ENCODE data around the gene EPHA10. TPM values are rescaled to one million over a fixed set of nuclear protein-coding genes. Genes with fewer than 3 reads are reported as not detected.
"Not testable (repeated sequence)": the region's sequence is repeated elsewhere in the genome, so short reads cannot be mapped to it uniquely, and the experiment has no call there.

EPHA10 gene
- total and polyA plus RNA-seq, 5 donors from 2014 or later = not detected

DNA sequence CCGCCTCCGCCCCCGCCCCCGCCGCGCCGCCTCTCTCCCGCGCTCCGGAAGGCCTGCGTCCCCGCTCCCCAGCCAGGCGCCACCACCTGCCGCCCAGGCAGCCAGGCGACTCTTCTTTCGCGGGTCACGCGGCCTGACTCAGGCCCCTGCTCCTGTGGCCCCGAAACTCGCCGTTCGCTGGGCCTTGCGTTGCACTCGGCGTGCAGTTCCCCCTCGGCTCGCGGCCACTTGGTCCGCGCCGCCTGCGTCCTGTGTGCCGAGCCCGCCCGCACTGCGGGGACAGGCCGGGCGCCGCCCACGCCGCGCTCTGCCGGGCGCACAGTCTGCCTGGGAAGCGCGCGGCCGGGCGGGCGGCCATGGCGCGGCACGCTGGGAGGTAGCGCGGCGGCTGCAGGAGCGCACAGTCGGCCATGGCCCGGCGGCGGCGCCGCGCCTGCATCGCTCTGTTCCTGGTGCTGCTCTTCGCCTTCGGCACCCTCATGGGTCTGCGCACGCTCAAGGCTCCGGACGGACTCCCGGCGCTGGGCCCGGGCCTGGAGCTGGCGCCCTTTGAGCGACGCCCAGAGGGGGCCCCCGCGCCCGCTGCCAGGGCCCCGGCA, 29.0 kb upstream of the EPHA10 start, which contains the start of gene MANEAL:
Gene MANEAL, plus strand, starts transcription at position 75 of the 599 bp plus-strand sequence. Its CDS starts 336 bp downstream, at position 411.
- ATAC-seq (ENCODE audit: low read depth in 2 of 2) (peak; percentile 64 to 68), DNase-seq (peak in 1 of 3 donors; percentile 26)
- Histone ChIP-seq H3K27me3 (ENCODE audit: control insufficient read depth, insufficient read depth, low read length) (peaks cover 6% of the 10 kb centered on the region), H3K4me3 (ENCODE audit: low read depth, low read length) (no peak within 1 kb of the TSS), H3K36me3 (ENCODE audit: control insufficient read depth, insufficient read depth, low read length) (no peaks in the 10 kb centered on the region), H3K9me3 (ENCODE audit: control insufficient read depth in 2 of 2, low read length in 2 of 2) (no peaks in the 10 kb centered on the region), H3K27ac (ENCODE audit: insufficient read depth, low read length, poor library complexity, severe bottlenecking) (no peak within 1 kb of the TSS), H3K4me1 (ENCODE audit: control insufficient read depth, insufficient read depth, low read length, poor library complexity, severe bottlenecking) (peaks cover 9% of the 10 kb centered on the region)
- Mint-ChIP-seq H3K4me3 (peak within 1 kb of the TSS; percentile 76 to 88 (median 80)), H3K4me1 (peaks cover 0 to 15% (median 8%) of the 10 kb centered on the region in 4 donors), H3K9me3 (no peaks in the 10 kb centered on the region), H3K36me3 (peaks cover under 1% of the 10 kb centered on the region), H3K27ac (no peak within 1 kb of the TSS), H3K27me3 (peaks cover 38% of the 10 kb centered on the region)

DNA sequence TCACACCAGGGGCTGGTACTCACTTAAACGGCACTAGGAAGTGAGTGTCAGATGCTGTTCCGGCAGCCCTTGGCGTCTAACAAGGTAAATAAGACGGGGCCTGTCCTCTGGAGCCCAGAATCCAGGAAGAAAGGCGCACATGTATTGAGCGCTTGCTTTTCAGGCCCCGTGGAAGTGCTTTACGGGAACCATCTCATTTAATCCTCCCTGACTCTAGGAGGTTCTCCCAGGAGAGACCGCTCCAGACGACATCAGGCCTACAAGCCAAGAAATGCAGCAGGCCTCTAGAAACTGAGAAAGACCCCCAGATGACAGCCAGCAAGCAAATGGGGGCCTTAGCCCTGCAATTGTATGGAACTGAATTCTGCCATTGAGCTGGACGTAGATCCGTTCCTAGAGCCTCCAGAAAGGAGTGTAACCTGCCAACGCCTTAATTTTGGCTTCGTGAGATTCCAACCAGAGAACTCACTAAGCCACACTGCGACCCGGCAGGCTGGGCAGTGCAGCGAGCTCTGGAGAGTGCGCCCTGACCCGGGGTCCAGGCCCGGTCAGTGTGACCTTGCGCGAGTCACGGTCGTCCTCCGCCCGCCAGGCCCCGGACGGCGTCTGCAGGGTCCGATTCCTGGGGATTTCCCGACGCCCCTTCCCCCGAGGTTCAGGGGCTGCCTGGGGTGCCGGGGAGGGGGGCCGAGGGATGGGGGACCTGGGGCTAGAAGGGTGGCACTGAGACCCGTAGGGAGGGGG, 28.2 kb upstream of the EPHA10 start:
- no peaks in the 10 kb centered on the region for H3K36me3 Mint-ChIP-seq
- no peaks in the 10 kb centered on the region for H3K36me3 ChIP-seq (ENCODE audit: control insufficient read depth, insufficient read depth, low read length)
- no peaks in the 10 kb centered on the region for H3K9me3 Mint-ChIP-seq

DNA sequence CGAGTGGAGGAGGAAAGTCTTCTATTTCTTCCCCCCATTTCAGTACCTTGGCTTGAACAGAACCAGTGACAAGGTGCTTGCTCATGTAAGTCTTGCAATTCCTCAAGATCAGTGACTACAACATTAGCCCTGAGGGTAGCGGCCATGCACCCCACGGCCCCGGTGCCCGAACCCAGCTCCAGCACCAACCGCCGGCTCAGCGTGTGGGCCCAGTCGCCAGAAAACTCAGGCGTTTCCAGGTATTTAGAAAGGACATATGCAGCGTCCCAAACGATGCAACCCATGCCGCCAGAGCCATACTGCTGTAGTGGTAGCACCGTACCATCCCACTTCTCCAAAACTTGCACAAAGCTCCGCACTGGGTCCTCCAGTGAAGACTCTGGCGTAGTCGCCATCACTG, 17.6 kb upstream of the EPHA10 start:
- Mint-ChIP-seq H3K9me3 (peaks cover 0 to 4% (median 0%) of the 10 kb centered on the region in 7 donors), H3K4me3 (no peak overlapping the region), H3K27ac (no peak overlapping the region), H3K36me3 (no peaks in the 10 kb centered on the region), H3K27me3 (peaks cover 26% of the 10 kb centered on the region), H3K4me1 (peaks cover 0 to under 1% (median 0%) of the 10 kb centered on the region in 4 donors)
- DNase-seq (no peak), ATAC-seq (ENCODE audit: low read depth in 2 of 2) (no peak)
- Histone ChIP-seq H3K27me3 (ENCODE audit: control insufficient read depth, insufficient read depth, low read length) (no peaks in the 10 kb centered on the region), H3K9me3 (ENCODE audit: control insufficient read depth in 2 of 2, low read length in 2 of 2) (no peaks in the 10 kb centered on the region), H3K4me1 (ENCODE audit: control insufficient read depth, insufficient read depth, low read length, poor library complexity, severe bottlenecking) (no peaks in the 10 kb centered on the region), H3K27ac (ENCODE audit: insufficient read depth, low read length, poor library complexity, severe bottlenecking) (no peak overlapping the region), H3K4me3 (ENCODE audit: low read depth, low read length) (no peak overlapping the region), H3K36me3 (ENCODE audit: control insufficient read depth, insufficient read depth, low read length) (no peaks in the 10 kb centered on the region)

More for the DNA sequence above, 28.2 kb upstream of the EPHA10 start:
- peaks cover 9% of the 10 kb centered on the region for H3K4me1 ChIP-seq (ENCODE audit: control insufficient read depth, insufficient read depth, low read length, poor library complexity, severe bottlenecking)
- H3K27ac ChIP-seq (ENCODE audit: insufficient read depth, low read length, poor library complexity, severe bottlenecking) = no peak overlapping the region
- no peak for DNase-seq
- H3K9me3 ChIP-seq (ENCODE audit: control insufficient read depth in 2 of 2, low read length in 2 of 2) = no peaks in the 10 kb centered on the region
- Mint-ChIP-seq H3K27ac (no peak overlapping the region), H3K4me3 (peak overlapping the region; percentile 42 to 75 (median 61)), H3K4me1 (peaks cover 0 to 18% (median 8%) of the 10 kb centered on the region in 4 donors), H3K27me3 (peaks cover 46% of the 10 kb centered on the region)
- no peak for ATAC-seq (ENCODE audit: low read depth in 2 of 2)
- peaks cover 7% of the 10 kb centered on the region for H3K27me3 ChIP-seq (ENCODE audit: control insufficient read depth, insufficient read depth, low read length)
- no peak overlapping the region for H3K4me3 ChIP-seq (ENCODE audit: low read depth, low read length)

DNA sequence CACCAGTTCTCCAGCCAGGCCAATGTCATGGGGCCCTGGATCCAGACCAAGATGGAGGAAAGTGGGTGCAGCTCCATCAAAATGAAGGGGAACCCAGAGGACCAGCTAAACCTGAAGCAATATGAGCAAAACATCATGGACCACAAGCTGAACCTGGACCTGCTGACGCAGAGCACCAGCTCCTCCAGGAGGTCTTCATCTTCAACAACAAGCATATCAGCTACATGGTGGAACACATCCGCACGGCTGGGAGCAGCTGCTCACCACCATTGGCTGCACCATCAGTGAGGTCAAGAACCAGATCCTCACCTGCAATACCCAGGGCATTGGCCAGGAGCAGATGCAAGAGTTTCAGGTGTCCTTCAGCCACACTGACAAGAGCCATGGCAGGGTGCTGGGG, 13.7 kb upstream of the EPHA10 start:
- H3K9me3 ChIP-seq (ENCODE audit: control insufficient read depth in 2 of 2, low read length in 2 of 2) = no peaks in the 10 kb centered on the region
- no peaks in the 10 kb centered on the region for H3K27me3 ChIP-seq (ENCODE audit: control insufficient read depth, insufficient read depth, low read length)
- Mint-ChIP-seq H3K4me3 (no peak overlapping the region), H3K4me1 (peaks cover 0 to 7% (median 0%) of the 10 kb centered on the region in 4 donors), H3K36me3 (no peaks in the 10 kb centered on the region), H3K27me3 (peaks cover 22% of the 10 kb centered on the region), H3K9me3 (peaks cover 0 to 4% (median 0%) of the 10 kb centered on the region in 7 donors), H3K27ac (peak overlapping the region in 1 of 3 donors; percentile 9)
- no peaks in the 10 kb centered on the region for H3K4me1 ChIP-seq (ENCODE audit: control insufficient read depth, insufficient read depth, low read length, poor library complexity, severe bottlenecking)
- H3K4me3 ChIP-seq (ENCODE audit: low read depth, low read length) = no peak overlapping the region
- no peak for DNase-seq
- no peaks in the 10 kb centered on the region for H3K36me3 ChIP-seq (ENCODE audit: control insufficient read depth, insufficient read depth, low read length)
- no peak for ATAC-seq (ENCODE audit: low read depth in 2 of 2)
- no peak overlapping the region for H3K27ac ChIP-seq (ENCODE audit: insufficient read depth, low read length, poor library complexity, severe bottlenecking)

- no peaks in the 10 kb centered on the region for H3K9me3 ChIP-seq (ENCODE audit: control insufficient read depth in 2 of 2, low read length in 2 of 2)
- DNase-seq = no peak
- Mint-ChIP-seq H3K9me3 (peaks cover 0 to 4% (median 0%) of the 10 kb centered on the region in 7 donors), H3K27me3 (peaks cover 30% of the 10 kb centered on the region), H3K36me3 (no peaks in the 10 kb centered on the region), H3K4me3 (no peak overlapping the region), H3K27ac (no peak overlapping the region), H3K4me1 (peaks cover 0 to 7% (median 0%) of the 10 kb centered on the region in 4 donors)
- H3K27me3 ChIP-seq (ENCODE audit: control insufficient read depth, insufficient read depth, low read length) = no peaks in the 10 kb centered on the region
- no peaks in the 10 kb centered on the region for H3K36me3 ChIP-seq (ENCODE audit: control insufficient read depth, insufficient read depth, low read length)
- no peak overlapping the region for H3K4me3 ChIP-seq (ENCODE audit: low read depth, low read length)
- no peak overlapping the region for H3K27ac ChIP-seq (ENCODE audit: insufficient read depth, low read length, poor library complexity, severe bottlenecking)
- no peak for ATAC-seq (ENCODE audit: low read depth in 2 of 2)
- no peaks in the 10 kb centered on the region for H3K4me1 ChIP-seq (ENCODE audit: control insufficient read depth, insufficient read depth, low read length, poor library complexity, severe bottlenecking)
Measured at GRCh38 chr1:37776946-37777516, 12.1 kb upstream of the EPHA10 start.

- H3K36me3 ChIP-seq (ENCODE audit: control insufficient read depth, insufficient read depth, low read length); H3K4me1 ChIP-seq (ENCODE audit: control insufficient read depth, insufficient read depth, low read length, poor library complexity, severe bottlenecking); DNase-seq; ATAC-seq (ENCODE audit: low read depth in 2 of 2); H3K4me3 Mint-ChIP-seq; H3K9me3 ChIP-seq (ENCODE audit: control insufficient read depth in 2 of 2, low read length in 2 of 2); H3K27ac Mint-ChIP-seq; H3K27ac ChIP-seq (ENCODE audit: insufficient read depth, low read length, poor library complexity, severe bottlenecking); H3K36me3 Mint-ChIP-seq; H3K4me3 ChIP-seq (ENCODE audit: low read depth, low read length); H3K4me1 Mint-ChIP-seq; H3K9me3 Mint-ChIP-seq: not testable (repeated sequence)
- peaks cover 63% of the 10 kb centered on the region for H3K27me3 Mint-ChIP-seq
- peaks cover 16% of the 10 kb centered on the region for H3K27me3 ChIP-seq (ENCODE audit: control insufficient read depth, insufficient read depth, low read length)
Measured at GRCh38 chr1:37771440-37771839, 6.5 kb upstream of the EPHA10 start.

GRCh38 chr1:37767488-37767887, 2.6 kb upstream of the EPHA10 start:
- Mint-ChIP-seq H3K9me3 (peaks cover 0 to 3% (median 0%) of the 10 kb centered on the region in 7 donors), H3K4me3 (no peak overlapping the region), H3K4me1 (peaks cover 0 to 20% (median 1%) of the 10 kb centered on the region in 4 donors), H3K36me3 (no peaks in the 10 kb centered on the region), H3K27me3 (peaks cover 80% of the 10 kb centered on the region), H3K27ac (no peak overlapping the region)
- no peak overlapping the region for H3K4me3 ChIP-seq (ENCODE audit: low read depth, low read length)
- ATAC-seq (ENCODE audit: low read depth in 2 of 2) (no peak), DNase-seq (no peak)
- peaks cover 26% of the 10 kb centered on the region for H3K27me3 ChIP-seq (ENCODE audit: control insufficient read depth, insufficient read depth, low read length)
- H3K9me3 ChIP-seq (ENCODE audit: control insufficient read depth in 2 of 2, low read length in 2 of 2) = no peaks in the 10 kb centered on the region
- H3K27ac ChIP-seq (ENCODE audit: insufficient read depth, low read length, poor library complexity, severe bottlenecking) = no peak overlapping the region
- H3K4me1 ChIP-seq (ENCODE audit: control insufficient read depth, insufficient read depth, low read length, poor library complexity, severe bottlenecking) = peaks cover 7% of the 10 kb centered on the region
- H3K36me3 ChIP-seq (ENCODE audit: control insufficient read depth, insufficient read depth, low read length) = no peaks in the 10 kb centered on the region
